SU-DHL-6 (cell line): ENCODE measurements around the gene LCE2B.

ENCODE experiments used
- H2AFZ ChIP-seq: fragments of 200-600 bp; sonication (generic); 2 replicates; pipeline ENCODE4 v1.6.1; 2014; ENCODE audit warnings: low read depth, mild to moderate bottlenecking, moderate library complexity, mixed read lengths, antibody characterized with exemption, low read length; ENCODE audit not compliant: severe bottlenecking
- H3F3A ChIP-seq: fragments of 200-600 bp; shearing (Covaris generic); 2 replicates; pipeline ENCODE4 v1.6.0; 2016; ENCODE audit warnings: antibody characterized with exemption, mild to moderate bottlenecking; ENCODE audit not compliant: insufficient read depth
- H3K27ac ChIP-seq: fragments of 200-600 bp; sonication (generic); 2 replicates; pipeline ENCODE4 v1.5.1; 2016; ENCODE audit warnings: low read depth, mild to moderate bottlenecking, low read length, moderate library complexity, mixed read lengths
- H3K27me3 ChIP-seq: fragments of 200-600 bp; sonication (generic), shearing (Covaris generic); 2 replicates; pipeline ENCODE4 v1.6.0; 2014; ENCODE audit warnings: mild to moderate bottlenecking, low read length
- H3K36me3 ChIP-seq: fragments of 200-600 bp; sonication (generic); 2 replicates; pipeline ENCODE4 v1.6.1; 2014; ENCODE audit warnings: mild to moderate bottlenecking, low read length, mixed read lengths
- H3K4me2 ChIP-seq: fragments of 300-600, 200-600 bp; shearing (Covaris generic), sonication (generic); 2 replicates; pipeline ENCODE4 v1.6.0; 2014; ENCODE audit warnings: low read length, low read depth, mild to moderate bottlenecking; ENCODE audit not compliant: poor library complexity, severe bottlenecking
- H3K4me3 ChIP-seq: fragments of 200-600 bp; sonication (generic); 2 replicates; pipeline ENCODE4 v1.5.1; 2014; ENCODE audit warnings: antibody characterized with exemption, low read length, mild to moderate bottlenecking, mixed read lengths; ENCODE audit not compliant: insufficient read depth, poor library complexity, severe bottlenecking
- H3K79me2 ChIP-seq: fragments of 200-600 bp; sonication (generic); 2 replicates; pipeline ENCODE4 v1.6.1; 2014; ENCODE audit warnings: mild to moderate bottlenecking, low read length, moderate library complexity; ENCODE audit not compliant: insufficient read depth
- H3K9ac ChIP-seq: fragments of 200-600 bp; sonication (generic); 2 replicates; pipeline ENCODE4 v1.7.0; 2014; ENCODE audit warnings: mild to moderate bottlenecking, low read length
- H3K9me2 ChIP-seq: fragments of 200-600 bp; sonication (generic); replicated peaks from 2 replicates; pipeline ENCODE4 v1.6.1; 2014; ENCODE audit warnings: low read length; ENCODE audit not compliant: insufficient read depth
- H3K9me3 ChIP-seq: fragments of 200-600 bp; sonication (generic); 2 replicates; pipeline ENCODE4 v1.6.1; 2014; ENCODE audit warnings: low read length, mixed read lengths; ENCODE audit not compliant: insufficient read depth
- H4K20me1 ChIP-seq: fragments of 200-600 bp; sonication (generic); 2 replicates; pipeline ENCODE4 v1.6.1; 2014; ENCODE audit warnings: low read depth, mild to moderate bottlenecking, antibody characterized with exemption, low read length, moderate library complexity, mixed read lengths
- EZH2phosphoT487 ChIP-seq: fragments of 200-600 bp; sonication (generic), shearing (Covaris generic); conservative IDR thresholded peaks from 2 replicates; pipeline ENCODE4 v1.6.1; 2018; ENCODE audit warnings: mild to moderate bottlenecking, antibody characterized with exemption, low read length, moderate library complexity, mixed read lengths
- TF ChIP-seq, protein P1 (sequence below): fragments of 200-600 bp; sonication (generic); IDR thresholded peaks from one replicate; pipeline ENCODE4 v1.5.1; 2017; ENCODE audit warnings: antibody characterized with exemption, mild to moderate bottlenecking, low read length, moderate library complexity; ENCODE audit not compliant: insufficient read depth, poor library complexity, severe bottlenecking

The LCE2B gene

DNA sequence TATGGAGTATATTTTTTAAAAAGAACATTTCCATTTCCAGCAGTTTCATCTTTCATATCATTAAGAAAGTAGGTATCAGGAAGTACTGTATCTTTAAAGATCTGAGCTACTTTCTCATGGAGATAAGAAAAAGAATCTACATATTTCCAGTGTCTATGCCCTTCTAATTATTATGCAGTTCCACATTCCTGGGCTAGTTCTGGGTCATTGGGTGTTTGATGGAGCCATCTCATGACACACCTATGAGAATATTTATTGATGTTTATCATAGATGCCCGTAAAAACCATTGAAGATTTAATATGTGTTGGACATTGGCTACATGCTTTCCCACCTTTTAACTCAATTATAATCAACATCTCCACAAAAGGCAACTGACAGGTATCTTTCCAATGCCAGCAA lies 43.1 kb downstream of the LCE2B start:
- Histone ChIP-seq H3K79me2 (no peaks in the 10 kb centered on the region), H3K9me2 (no peaks in the 10 kb centered on the region), H3K4me3 (no peak overlapping the region), H3K27me3 (no peaks in the 10 kb centered on the region), H3K4me2 (no peak overlapping the region), H3F3A (no peaks in the 10 kb centered on the region), H3K9ac (no peak overlapping the region), H3K27ac (no peak overlapping the region), H4K20me1 (no peaks in the 10 kb centered on the region), H2AFZ (no peak overlapping the region), H3K9me3 (no peaks in the 10 kb centered on the region), H3K36me3 (no peaks in the 10 kb centered on the region)
- TF ChIP-seq EZH2phosphoT487, result no peak
- TF ChIP-seq, protein P1, sequence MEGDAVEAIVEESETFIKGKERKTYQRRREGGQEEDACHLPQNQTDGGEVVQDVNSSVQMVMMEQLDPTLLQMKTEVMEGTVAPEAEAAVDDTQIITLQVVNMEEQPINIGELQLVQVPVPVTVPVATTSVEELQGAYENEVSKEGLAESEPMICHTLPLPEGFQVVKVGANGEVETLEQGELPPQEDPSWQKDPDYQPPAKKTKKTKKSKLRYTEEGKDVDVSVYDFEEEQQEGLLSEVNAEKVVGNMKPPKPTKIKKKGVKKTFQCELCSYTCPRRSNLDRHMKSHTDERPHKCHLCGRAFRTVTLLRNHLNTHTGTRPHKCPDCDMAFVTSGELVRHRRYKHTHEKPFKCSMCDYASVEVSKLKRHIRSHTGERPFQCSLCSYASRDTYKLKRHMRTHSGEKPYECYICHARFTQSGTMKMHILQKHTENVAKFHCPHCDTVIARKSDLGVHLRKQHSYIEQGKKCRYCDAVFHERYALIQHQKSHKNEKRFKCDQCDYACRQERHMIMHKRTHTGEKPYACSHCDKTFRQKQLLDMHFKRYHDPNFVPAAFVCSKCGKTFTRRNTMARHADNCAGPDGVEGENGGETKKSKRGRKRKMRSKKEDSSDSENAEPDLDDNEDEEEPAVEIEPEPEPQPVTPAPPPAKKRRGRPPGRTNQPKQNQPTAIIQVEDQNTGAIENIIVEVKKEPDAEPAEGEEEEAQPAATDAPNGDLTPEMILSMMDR, result no peak

DNA sequence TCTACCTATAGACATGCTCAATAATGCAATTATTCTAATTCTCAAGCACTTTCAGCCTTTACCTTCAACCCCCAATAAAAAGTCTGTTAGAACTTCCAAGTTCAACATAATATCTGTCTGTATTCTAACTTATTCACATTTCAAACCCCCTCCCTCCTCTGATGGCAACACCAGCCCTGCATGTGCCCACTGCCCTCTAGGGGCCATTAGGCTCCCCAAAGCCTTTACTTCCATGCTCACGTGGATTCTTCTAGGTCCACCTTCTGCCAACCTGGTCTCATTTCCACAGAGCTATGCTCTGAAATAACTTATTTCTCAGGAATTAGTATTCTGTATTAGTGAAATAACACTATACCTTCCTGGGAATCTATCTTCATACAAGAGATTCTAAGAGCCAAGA lies 49.7 kb downstream of the LCE2B start:
- TF ChIP-seq, protein P1, result no peak
- no peak for TF ChIP-seq EZH2phosphoT487
- Histone ChIP-seq H2AFZ (no peak overlapping the region), H3K36me3 (no peaks in the 10 kb centered on the region), H3F3A (no peaks in the 10 kb centered on the region), H4K20me1 (no peaks in the 10 kb centered on the region), H3K4me2 (no peak overlapping the region), H3K27me3 (no peaks in the 10 kb centered on the region), H3K9me3 (no peaks in the 10 kb centered on the region), H3K27ac (no peak overlapping the region), H3K4me3 (no peak overlapping the region), H3K79me2 (no peaks in the 10 kb centered on the region), H3K9ac (no peak overlapping the region), H3K9me2 (no peaks in the 10 kb centered on the region)
